OCI-LY3 (cell line): ENCODE measurements around the gene FTO.

Experiments
- H2AFZ ChIP-seq: fragments of 200-600, 300-600 bp; shearing (Covaris generic); 2 replicates; pipeline ENCODE4 v1.6.0; 2014; ENCODE audit warnings: antibody characterized with exemption, low read depth, low read length
- H3K27ac ChIP-seq: fragments of 200-600, 300-600 bp; sonication (generic); 2 replicates; pipeline ENCODE4 v1.5.1; 2014; ENCODE audit warnings: mild to moderate bottlenecking, low read length, moderate library complexity, mixed read lengths
- H3K27me3 ChIP-seq: fragments of 200-600, 300-600 bp; sonication (generic); 2 replicates; pipeline ENCODE4 v1.6.1; 2014; ENCODE audit warnings: low read depth, low read length, mixed read lengths
- H3K36me3 ChIP-seq: fragments of 200-600, 300-600 bp; sonication (generic); replicated peaks from 2 replicates; pipeline ENCODE3; 2014; ENCODE audit warnings: low read depth, low read length, mixed read lengths
- H3K4me1 ChIP-seq: fragments of 300-600, 200-600 bp; sonication (generic); 2 replicates; pipeline ENCODE4 v1.6.1; 2014; ENCODE audit warnings: low read length, mixed read lengths
- H3K4me2 ChIP-seq: fragments of 200-600, 300-600 bp; sonication (generic); 2 replicates; pipeline ENCODE4 v1.6.1; 2014; ENCODE audit warnings: low read length, mixed read lengths
- H3K4me3 ChIP-seq: fragments of 300-600, 200-600 bp; sonication (generic); 2 replicates; pipeline ENCODE4 v1.5.1; 2014; ENCODE audit warnings: antibody characterized with exemption, mild to moderate bottlenecking, low read length, moderate library complexity
- H3K79me2 ChIP-seq: fragments of 300-600, 200-600 bp; shearing (Covaris generic); 2 replicates; pipeline ENCODE4 v1.6.1; 2014; ENCODE audit warnings: mild to moderate bottlenecking, low read length, mixed read lengths
- H3K9ac ChIP-seq: fragments of 300-600, 200-600 bp; shearing (Covaris generic); 2 replicates; pipeline ENCODE4 v1.6.0; 2014; ENCODE audit warnings: mild to moderate bottlenecking, low read length, moderate library complexity
- H3K9me3 ChIP-seq: fragments of 200-600, 300-600 bp; shearing (Covaris generic); 2 replicates; pipeline ENCODE4 v1.6.1; 2014; ENCODE audit warnings: low read length, mixed read lengths; ENCODE audit not compliant: insufficient read depth
- H4K20me1 ChIP-seq: fragments of 200-600, 300-600 bp; sonication (generic); 2 replicates; pipeline ENCODE4 v1.6.1; 2016; ENCODE audit warnings: low read length, mixed read lengths; ENCODE audit not compliant: insufficient read depth
- CTCF ChIP-seq: fragments of 200-600, 300-600 bp; sonication (generic); IDR thresholded peaks from 2 replicates; pipeline ENCODE4 v1.5.1; 2014; ENCODE audit warnings: antibody characterized with exemption, low read length, low read depth
- EZH2phosphoT487 ChIP-seq: fragments of 200-600 bp; shearing (Covaris generic); IDR thresholded peaks from 2 replicates; pipeline ENCODE4 v1.6.1; 2018; ENCODE audit warnings: antibody characterized with exemption, mixed run types, low read depth

Gene FTO

GRCh38 chr16:54153240-54153934 is 449.4 kb downstream of the FTO start:
- TF ChIP-seq CTCF (no peak), EZH2phosphoT487 (no peak)
- Histone ChIP-seq H3K4me2 (no peak overlapping the region), H4K20me1 (no peaks in the 10 kb centered on the region), H3K36me3 (no peaks in the 10 kb centered on the region), H3K27ac (no peak overlapping the region), H3K9ac (no peak overlapping the region), H3K9me3 (no peaks in the 10 kb centered on the region), H3K79me2 (no peaks in the 10 kb centered on the region), H3K27me3 (no peaks in the 10 kb centered on the region; the same call in 1 of the 2 replicates), H2AFZ (no peak overlapping the region), H3K4me1 (no peaks in the 10 kb centered on the region), H3K4me3 (no peak overlapping the region)

GRCh38 chr16:54156349-54156748 is 452.4 kb downstream of the FTO start:
- Histone ChIP-seq H3K4me2 (no peak overlapping the region), H3K27ac (no peak overlapping the region), H2AFZ (no peak overlapping the region), H3K4me1 (no peaks in the 10 kb centered on the region), H3K4me3 (no peak overlapping the region), H3K9me3 (no peaks in the 10 kb centered on the region), H3K9ac (no peak overlapping the region), H3K27me3 (no peaks in the 10 kb centered on the region), H4K20me1 (no peaks in the 10 kb centered on the region), H3K79me2 (no peaks in the 10 kb centered on the region), H3K36me3 (no peaks in the 10 kb centered on the region)
- TF ChIP-seq CTCF: no peak
- no peak for TF ChIP-seq EZH2phosphoT487

- Histone ChIP-seq H3K27ac (no peak overlapping the region), H3K36me3 (no peaks in the 10 kb centered on the region), H2AFZ (no peak overlapping the region), H3K79me2 (no peaks in the 10 kb centered on the region), H3K27me3 (no peaks in the 10 kb centered on the region), H3K4me3 (no peak overlapping the region), H3K9me3 (no peaks in the 10 kb centered on the region), H3K4me1 (no peaks in the 10 kb centered on the region), H3K4me2 (no peak overlapping the region), H3K9ac (no peak overlapping the region), H4K20me1 (no peaks in the 10 kb centered on the region)
- TF ChIP-seq EZH2phosphoT487 (no peak), CTCF (no peak)
Measured at GRCh38 chr16:54158986-54159385, 455.0 kb downstream of the FTO start.

- H3K9ac ChIP-seq: no peak overlapping the region
- TF ChIP-seq CTCF: no peak
- TF ChIP-seq EZH2phosphoT487: no peak
- no peak overlapping the region for H3K27ac ChIP-seq
Measured at GRCh38 chr16:54159490-54160080, 455.6 kb downstream of the FTO start.

More at GRCh38 chr16:54159490-54160080, 455.6 kb downstream of the FTO start:
- Histone ChIP-seq H3K27me3 (no peaks in the 10 kb centered on the region), H3K79me2 (no peaks in the 10 kb centered on the region), H2AFZ (no peak overlapping the region), H3K4me3 (no peak overlapping the region), H3K4me1 (no peaks in the 10 kb centered on the region), H3K4me2 (no peak overlapping the region), H3K9me3 (no peaks in the 10 kb centered on the region), H3K36me3 (no peaks in the 10 kb centered on the region), H4K20me1 (no peaks in the 10 kb centered on the region)
